HepG2 (cell line): ENCODE results near the gene UBQLN4. TPM values are rescaled to one million over a fixed set of nuclear protein-coding genes. Genes with fewer than 3 reads are reported as not detected.

Experiments used
- BCL6 ChIP-seq: IDR thresholded peaks from 2 replicates; pipeline ENCODE4 v1.6.1; 2016; ENCODE audit warnings: missing genetic modification reagents, missing compliant biosample characterization
- BORCS8-MEF2B ChIP-seq: sonication (generic); formaldehyde crosslinking; IDR thresholded peaks from 2 replicates; pipeline ENCODE4 v1.8.0; 2022; ENCODE audit warnings: mild to moderate bottlenecking, missing genetic modification reagents
- CEBPG ChIP-seq: IDR thresholded peaks from 2 replicates; pipeline ENCODE4 v1.6.1; 2016
- DNMT1 ChIP-seq: sonication (generic); formaldehyde crosslinking; IDR thresholded peaks from 2 replicates; pipeline ENCODE4 v1.5.1; 2020; ENCODE audit warnings: mild to moderate bottlenecking, missing genetic modification reagents
- ELF1 ChIP-seq: sonication (generic); formaldehyde crosslinking; IDR thresholded peaks from 2 replicates; pipeline ENCODE4 v1.4.0; 2020; ENCODE audit warnings: missing genetic modification reagents
- GTF2F1 ChIP-seq: fragments of 150-350 bp; IDR thresholded peaks from 2 replicates; pipeline ENCODE4 v1.6.1; 2014; ENCODE audit warnings: low read length
- MTA3 ChIP-seq: sonication (generic); formaldehyde crosslinking; IDR thresholded peaks from 2 replicates; pipeline ENCODE4 v1.4.0; 2020; ENCODE audit warnings: missing genetic modification reagents
- NFE2L2 ChIP-seq: fragments of 150-350 bp; IDR thresholded peaks from 2 replicates; pipeline ENCODE4 v1.6.1; 2014; ENCODE audit warnings: low read length
- ONECUT2 ChIP-seq: sonication (generic); formaldehyde crosslinking; IDR thresholded peaks from 2 replicates; pipeline ENCODE4 v1.4.0; 2020; ENCODE audit warnings: missing genetic modification reagents
- WIZ ChIP-seq: sonication (generic); formaldehyde crosslinking; IDR thresholded peaks from 2 replicates; pipeline ENCODE4 v1.5.1; 2020; ENCODE audit warnings: mild to moderate bottlenecking, missing genetic modification reagents
- ZNF10 ChIP-seq: sonication (generic); formaldehyde crosslinking; IDR thresholded peaks from 2 replicates; pipeline ENCODE4 v1.4.0; 2020; ENCODE audit warnings: mild to moderate bottlenecking, low read depth, missing genetic modification reagents, borderline replicate concordance
- ZNF383 ChIP-seq: sonication (generic); formaldehyde crosslinking; IDR thresholded peaks from 2 replicates; pipeline ENCODE4 v1.4.0; 2020; ENCODE audit warnings: missing genetic modification reagents, mild to moderate bottlenecking, borderline replicate concordance
- ZNF547 ChIP-seq: sonication (generic); formaldehyde crosslinking; IDR thresholded peaks from 2 replicates; pipeline ENCODE4 v1.5.1; 2020; ENCODE audit warnings: mild to moderate bottlenecking, missing genetic modification reagents
- ZNF570 ChIP-seq: sonication (generic); formaldehyde crosslinking; IDR thresholded peaks from 2 replicates; pipeline ENCODE4 v1.4.0; 2020; ENCODE audit warnings: mild to moderate bottlenecking, missing genetic modification reagents, borderline replicate concordance
- ZSCAN31 ChIP-seq: sonication (generic); formaldehyde crosslinking; IDR thresholded peaks from 2 replicates; pipeline ENCODE4 v1.5.0; 2020; ENCODE audit warnings: low read depth, mild to moderate bottlenecking, missing genetic modification reagents
- ZZZ3 ChIP-seq: sonication (generic); formaldehyde crosslinking; IDR thresholded peaks from 2 replicates; pipeline ENCODE4 v1.4.0; 2020; ENCODE audit warnings: missing genetic modification reagents, mild to moderate bottlenecking, borderline replicate concordance
- polyA plus RNA-seq, 8 experiments: library from polyadenylated mRNA; depleted of rRNA in 3 of 8; stranded (reverse) in 7 of 8; unstranded in 1 of 8; fragments of >200 nt; fragmentation: Illumina TruSeq in 4 of 8; extraction: Trizol in 4 of 8; gene quantifications; 2 replicates each; pipeline versions ENCODE4 v1.2.1 to v1.2.3, GENCODE V29; 2011 to 2016; ENCODE audit warnings: low read depth in 4 of 8, missing spikeins in 1 of 8, mixed read lengths in 1 of 8; ENCODE audit not compliant: insufficient read depth in 1 of 8
- total RNA-seq, 5 experiments: library from RNA; depleted of rRNA; stranded (reverse); fragments of >200 nt; fragmentation: Illumina TruSeq; extraction: Trizol; gene quantifications; 2 replicates each; pipeline ENCODE4 v1.2.3, GENCODE V29; 2016; ENCODE audit warnings: low read depth in 1 of 5
- TF ChIP-seq, protein P1 (sequence below): sonication (generic); formaldehyde crosslinking; IDR thresholded peaks from 2 replicates; pipeline ENCODE4 v1.5.0; 2020; ENCODE audit warnings: mild to moderate bottlenecking, missing genetic modification reagents
- TF ChIP-seq, protein P2 (sequence below): sonication (generic); formaldehyde crosslinking; IDR thresholded peaks from 2 replicates; pipeline ENCODE4 v1.4.0; 2020; ENCODE audit warnings: missing genetic modification reagents
- TF ChIP-seq, protein P3 (sequence below): sonication (generic); formaldehyde crosslinking; IDR thresholded peaks from 2 replicates; pipeline ENCODE4 v1.5.1; 2020; ENCODE audit warnings: mild to moderate bottlenecking, missing genetic modification reagents
- TF ChIP-seq, protein P4 (sequence below): IDR thresholded peaks from 2 replicates; pipeline ENCODE4 v1.6.1; 2016

The UBQLN4 gene
- total and polyA plus RNA-seq, 2 of the 13 experiments (the other 11 are each of a cell fraction or from before 2014, with no cell fraction given) = 31.5 to 39.8 TPM

DNA sequence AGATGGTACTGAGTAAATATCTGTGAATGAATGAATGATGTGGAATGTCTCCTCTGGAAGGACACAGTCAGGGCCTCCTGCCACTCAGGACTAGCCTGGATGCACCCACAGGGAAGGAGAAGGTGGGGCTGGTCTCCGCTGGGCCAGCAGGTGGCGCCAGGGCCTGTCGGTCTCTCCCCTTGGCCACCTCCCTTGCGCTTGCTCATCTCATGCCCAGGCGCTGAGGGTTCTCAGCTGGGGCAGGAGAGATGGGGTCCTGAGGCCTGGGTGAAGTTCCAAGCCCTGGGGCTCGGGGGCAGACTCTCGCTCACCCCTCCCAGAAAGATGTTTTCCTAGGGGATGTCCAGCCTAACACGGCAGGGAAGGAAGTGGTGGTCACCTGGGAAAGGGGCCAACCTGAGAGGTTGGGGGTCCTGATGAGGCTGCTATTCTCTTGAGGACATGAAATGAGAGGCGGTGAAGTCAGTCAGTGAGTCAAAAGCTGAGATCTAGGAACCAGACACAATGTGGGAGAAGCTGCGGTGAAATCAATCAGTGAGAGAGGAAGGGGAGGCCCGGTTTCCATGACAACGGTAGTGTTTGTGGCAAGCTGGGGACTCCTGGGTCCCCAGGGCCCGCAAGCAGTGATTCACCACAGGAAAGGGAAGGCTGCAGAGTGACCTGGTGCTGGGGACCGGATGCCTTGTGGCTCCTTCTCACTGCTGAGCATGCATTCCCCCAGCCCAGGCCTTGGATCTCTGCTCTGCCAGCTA lies 43.2 kb upstream of the UBQLN4 start (continued):
- TF ChIP-seq, protein P1, sequence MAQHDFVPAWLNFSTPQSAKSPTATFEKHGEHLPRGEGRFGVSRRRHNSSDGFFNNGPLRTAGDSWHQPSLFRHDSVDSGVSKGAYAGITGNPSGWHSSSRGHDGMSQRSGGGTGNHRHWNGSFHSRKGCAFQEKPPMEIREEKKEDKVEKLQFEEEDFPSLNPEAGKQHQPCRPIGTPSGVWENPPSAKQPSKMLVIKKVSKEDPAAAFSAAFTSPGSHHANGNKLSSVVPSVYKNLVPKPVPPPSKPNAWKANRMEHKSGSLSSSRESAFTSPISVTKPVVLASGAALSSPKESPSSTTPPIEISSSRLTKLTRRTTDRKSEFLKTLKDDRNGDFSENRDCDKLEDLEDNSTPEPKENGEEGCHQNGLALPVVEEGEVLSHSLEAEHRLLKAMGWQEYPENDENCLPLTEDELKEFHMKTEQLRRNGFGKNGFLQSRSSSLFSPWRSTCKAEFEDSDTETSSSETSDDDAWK (CRISPR knock-in tag) = no peak
- TF ChIP-seq BCL6 (CRISPR knock-in tag) (0 out of 2 replicates have a peak, but pooled peaks have one; percentile 32), GTF2F1 (no peak), ZSCAN31 (CRISPR knock-in tag) (no peak), BORCS8-MEF2B (CRISPR knock-in tag) (peak; percentile 18; the same call in 1 of the 2 replicates), ZNF10 (CRISPR knock-in tag) (no peak), NFE2L2 (no peak), ZNF383 (no peak), ZZZ3 (no peak), CEBPG (CRISPR knock-in tag) (no peak), ZNF570 (CRISPR knock-in tag) (no peak), MTA3 (CRISPR knock-in tag) (no peak), ELF1 (CRISPR knock-in tag) (no peak), DNMT1 (CRISPR knock-in tag) (no peak), ONECUT2 (CRISPR knock-in tag) (no peak), ZNF547 (CRISPR knock-in tag) (no peak), WIZ (0 out of 2 replicates have a peak, but pooled peaks have one; percentile 42)
- TF ChIP-seq, protein P2, sequence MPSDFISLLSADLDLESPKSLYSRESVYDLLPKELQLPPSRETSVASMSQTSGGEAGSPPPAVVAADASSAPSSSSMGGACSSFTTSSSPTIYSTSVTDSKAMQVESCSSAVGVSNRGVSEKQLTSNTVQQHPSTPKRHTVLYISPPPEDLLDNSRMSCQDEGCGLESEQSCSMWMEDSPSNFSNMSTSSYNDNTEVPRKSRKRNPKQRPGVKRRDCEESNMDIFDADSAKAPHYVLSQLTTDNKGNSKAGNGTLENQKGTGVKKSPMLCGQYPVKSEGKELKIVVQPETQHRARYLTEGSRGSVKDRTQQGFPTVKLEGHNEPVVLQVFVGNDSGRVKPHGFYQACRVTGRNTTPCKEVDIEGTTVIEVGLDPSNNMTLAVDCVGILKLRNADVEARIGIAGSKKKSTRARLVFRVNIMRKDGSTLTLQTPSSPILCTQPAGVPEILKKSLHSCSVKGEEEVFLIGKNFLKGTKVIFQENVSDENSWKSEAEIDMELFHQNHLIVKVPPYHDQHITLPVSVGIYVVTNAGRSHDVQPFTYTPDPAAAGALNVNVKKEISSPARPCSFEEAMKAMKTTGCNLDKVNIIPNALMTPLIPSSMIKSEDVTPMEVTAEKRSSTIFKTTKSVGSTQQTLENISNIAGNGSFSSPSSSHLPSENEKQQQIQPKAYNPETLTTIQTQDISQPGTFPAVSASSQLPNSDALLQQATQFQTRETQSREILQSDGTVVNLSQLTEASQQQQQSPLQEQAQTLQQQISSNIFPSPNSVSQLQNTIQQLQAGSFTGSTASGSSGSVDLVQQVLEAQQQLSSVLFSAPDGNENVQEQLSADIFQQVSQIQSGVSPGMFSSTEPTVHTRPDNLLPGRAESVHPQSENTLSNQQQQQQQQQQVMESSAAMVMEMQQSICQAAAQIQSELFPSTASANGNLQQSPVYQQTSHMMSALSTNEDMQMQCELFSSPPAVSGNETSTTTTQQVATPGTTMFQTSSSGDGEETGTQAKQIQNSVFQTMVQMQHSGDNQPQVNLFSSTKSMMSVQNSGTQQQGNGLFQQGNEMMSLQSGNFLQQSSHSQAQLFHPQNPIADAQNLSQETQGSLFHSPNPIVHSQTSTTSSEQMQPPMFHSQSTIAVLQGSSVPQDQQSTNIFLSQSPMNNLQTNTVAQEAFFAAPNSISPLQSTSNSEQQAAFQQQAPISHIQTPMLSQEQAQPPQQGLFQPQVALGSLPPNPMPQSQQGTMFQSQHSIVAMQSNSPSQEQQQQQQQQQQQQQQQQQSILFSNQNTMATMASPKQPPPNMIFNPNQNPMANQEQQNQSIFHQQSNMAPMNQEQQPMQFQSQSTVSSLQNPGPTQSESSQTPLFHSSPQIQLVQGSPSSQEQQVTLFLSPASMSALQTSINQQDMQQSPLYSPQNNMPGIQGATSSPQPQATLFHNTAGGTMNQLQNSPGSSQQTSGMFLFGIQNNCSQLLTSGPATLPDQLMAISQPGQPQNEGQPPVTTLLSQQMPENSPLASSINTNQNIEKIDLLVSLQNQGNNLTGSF (CRISPR knock-in tag) = no peak
- TF ChIP-seq, protein P3, sequence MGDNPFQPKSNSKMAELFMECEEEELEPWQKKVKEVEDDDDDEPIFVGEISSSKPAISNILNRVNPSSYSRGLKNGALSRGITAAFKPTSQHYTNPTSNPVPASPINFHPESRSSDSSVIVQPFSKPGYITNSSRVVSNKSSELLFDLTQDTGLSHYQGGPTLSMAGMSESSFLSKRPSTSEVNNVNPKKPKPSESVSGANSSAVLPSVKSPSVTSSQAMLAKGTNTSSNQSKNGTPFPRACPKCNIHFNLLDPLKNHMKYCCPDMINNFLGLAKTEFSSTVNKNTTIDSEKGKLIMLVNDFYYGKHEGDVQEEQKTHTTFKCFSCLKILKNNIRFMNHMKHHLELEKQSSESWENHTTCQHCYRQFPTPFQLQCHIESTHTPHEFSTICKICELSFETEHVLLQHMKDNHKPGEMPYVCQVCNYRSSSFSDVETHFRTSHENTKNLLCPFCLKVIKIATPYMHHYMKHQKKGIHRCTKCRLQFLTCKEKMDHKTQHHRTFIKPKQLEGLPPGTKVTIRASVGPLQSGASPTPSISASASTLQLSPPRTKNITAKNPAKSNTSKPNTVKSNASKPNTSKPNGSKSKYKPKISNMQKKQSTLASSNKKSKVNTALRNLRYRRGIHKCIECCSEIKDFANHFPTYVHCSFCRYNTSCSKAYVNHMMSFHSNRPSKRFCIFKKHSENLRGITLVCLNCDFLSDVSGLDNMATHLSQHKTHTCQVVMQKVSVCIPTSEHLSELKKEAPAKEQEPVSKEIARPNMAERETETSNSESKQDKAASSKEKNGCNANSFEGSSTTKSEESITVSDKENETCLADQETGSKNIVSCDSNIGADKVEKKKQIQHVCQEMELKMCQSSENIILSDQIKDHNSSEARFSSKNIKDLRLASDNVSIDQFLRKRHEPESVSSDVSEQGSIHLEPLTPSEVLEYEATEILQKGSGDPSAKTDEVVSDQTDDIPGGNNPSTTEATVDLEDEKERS (CRISPR knock-in tag) = no peak
- TF ChIP-seq, protein P4, sequence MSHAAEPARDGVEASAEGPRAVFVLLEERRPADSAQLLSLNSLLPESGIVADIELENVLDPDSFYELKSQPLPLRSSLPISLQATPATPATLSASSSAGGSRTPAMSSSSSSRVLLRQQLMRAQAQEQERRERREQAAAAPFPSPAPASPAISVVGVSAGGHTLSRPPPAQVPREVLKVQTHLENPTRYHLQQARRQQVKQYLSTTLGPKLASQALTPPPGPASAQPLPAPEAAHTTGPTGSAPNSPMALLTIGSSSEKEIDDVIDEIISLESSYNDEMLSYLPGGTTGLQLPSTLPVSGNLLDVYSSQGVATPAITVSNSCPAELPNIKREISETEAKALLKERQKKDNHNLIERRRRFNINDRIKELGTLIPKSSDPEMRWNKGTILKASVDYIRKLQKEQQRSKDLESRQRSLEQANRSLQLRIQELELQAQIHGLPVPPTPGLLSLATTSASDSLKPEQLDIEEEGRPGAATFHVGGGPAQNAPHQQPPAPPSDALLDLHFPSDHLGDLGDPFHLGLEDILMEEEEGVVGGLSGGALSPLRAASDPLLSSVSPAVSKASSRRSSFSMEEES (CRISPR knock-in tag) = 0 out of 2 replicates have a peak, but pooled peaks have one; percentile 28
